HK-2 (cell line): ENCODE data around the gene DNAJC1.
"Not testable (repeated sequence)": the region's sequence is repeated elsewhere in the genome, so short reads cannot be mapped to it uniquely, and the experiment has no call there.

Experiments
- DNase-seq: peaks from one replicate; pipeline ENCODE4 v3.0.0-alpha.2; 2018; ENCODE audit not compliant: unreplicated experiment

DNAJC1 gene

GRCh38 chr10:21825345-21825744, 178.2 kb downstream of the DNAJC1 start:
- DNase-seq = no peak

GRCh38 chr10:21824409-21824808, 179.1 kb downstream of the DNAJC1 start:
- DNase-seq = no peak

GRCh38 chr10:21823617-21824016, 179.9 kb downstream of the DNAJC1 start:
- no peak for DNase-seq

- DNase-seq = not testable (repeated sequence)
Observed at GRCh38 chr10:21822273-21822672, 181.3 kb downstream of the DNAJC1 start.

- DNase-seq = no peak
Observed at GRCh38 chr10:21820952-21821351, 182.6 kb downstream of the DNAJC1 start.

- not testable (repeated sequence) for DNase-seq
Observed at GRCh38 chr10:21818416-21818815, 185.1 kb downstream of the DNAJC1 start.

- DNase-seq = no peak
Observed at GRCh38 chr10:21814866-21815265, 188.7 kb downstream of the DNAJC1 start.

- DNase-seq = no peak
Observed at GRCh38 chr10:21813946-21814345, 189.6 kb downstream of the DNAJC1 start.

GRCh38 chr10:21811245-21811585, 192.3 kb downstream of the DNAJC1 start:
- no peak for DNase-seq

- DNase-seq = no peak
Observed at GRCh38 chr10:21810582-21811244, 192.8 kb downstream of the DNAJC1 start.

GRCh38 chr10:21808550-21808949, 195.0 kb downstream of the DNAJC1 start:
- DNase-seq = no peak

- no peak for DNase-seq
Observed at GRCh38 chr10:21807180-21807579, 196.3 kb downstream of the DNAJC1 start.

GRCh38 chr10:21803374-21803773, 200.2 kb downstream of the DNAJC1 start:
- DNase-seq = no peak

- DNase-seq = no peak
Observed at GRCh38 chr10:21801609-21802008, 201.9 kb downstream of the DNAJC1 start.

GRCh38 chr10:21797984-21798765, 205.4 kb downstream of the DNAJC1 start:
- no peak for DNase-seq

GRCh38 chr10:21797533-21797932, 206.0 kb downstream of the DNAJC1 start:
- no peak for DNase-seq

GRCh38 chr10:21791276-21791675, 212.3 kb downstream of the DNAJC1 start:
- DNase-seq = no peak

- no peak for DNase-seq
Observed at GRCh38 chr10:21776883-21777282, 226.6 kb downstream of the DNAJC1 start.

- DNase-seq = no peak
Observed at GRCh38 chr10:21771219-21771618, 232.3 kb downstream of the DNAJC1 start.

- DNase-seq = no peak
Observed at GRCh38 chr10:21769041-21769440, 234.5 kb downstream of the DNAJC1 start.

- DNase-seq = no peak
Observed at GRCh38 chr10:21764466-21765189, 238.9 kb downstream of the DNAJC1 start.

GRCh38 chr10:21760332-21760731, 243.2 kb downstream of the DNAJC1 start:
- DNase-seq = no peak

- DNase-seq = no peak
Observed at GRCh38 chr10:21759232-21759631, 244.3 kb downstream of the DNAJC1 start.
